K562 (cell line): ENCODE results near the gene CNNM2. TPM values are rescaled to one million over a fixed set of nuclear protein-coding genes. Genes with fewer than 3 reads are reported as not detected.

ENCODE experiments used
- ATAC-seq: fragments of 200-7000 bp; cut with Tn5 transposase; 3 replicates; pipeline ENCODE4 v1.9.1; 2020; ENCODE audit warnings: moderate library complexity
- BruUV-seq: library from RNA; stranded (reverse); fragments of 400-500 nt; replicated peaks from 2 replicates; lab custom pipeline; 2021; lab: Mats Ljungman, UMichigan
- CTCF ChIA-PET: fragments of 300-600 bp; formaldehyde crosslinking; extraction: SDS; loops from one replicate; lab custom pipeline; 2021; ENCODE audit warnings: low intra/inter-chr PET ratio; lab: Yijun Ruan, JAX
- POLR2A ChIA-PET: fragments of 300-600, 350-650 bp; sonication (Branson Sonifier 250); formaldehyde crosslinking; extraction: SDS; loops from one replicate; lab custom pipeline; 2021; ENCODE audit warnings: antibody characterized with exemption, inconsistent platforms; lab: Yijun Ruan, JAX
- DNase-seq, 4 experiments: peaks; one replicate each; pipeline versions ENCODE4 v3.0.0 to v3.0.0-alpha.2; 2011 to 2018; ENCODE audit warnings: low spot score in 3 of 4, mixed read lengths in 3 of 4; ENCODE audit errors: extremely low read depth in 1 of 4
- FAIRE-seq: peaks from 2 replicates; lab custom pipeline; 2011; peaks lifted over from hg19 to GRCh38; lab: Jason Lieb, UNC
- H2AFZ ChIP-seq: 2 replicates; pipeline ENCODE4 v1.6.0; 2011; ENCODE audit warnings: low read depth, low read length, control low read depth, inconsistent platforms
- H3K27ac ChIP-seq: fragments of 200-600 bp; 3 replicates; pipeline ENCODE4 v1.8.0; 2011; ENCODE audit warnings: low read depth, mild to moderate bottlenecking, control low read depth, inconsistent platforms, low read length, moderate library complexity, mixed read lengths; ENCODE audit errors: extremely low read depth
- H3K27me3 ChIP-seq, 2 experiments: fragments of 300-600 bp in 1 of 2; 2 replicates in 1 of 2; 3 replicates in 1 of 2; pipeline versions ENCODE4 v1.6.0 to v1.8.0; 2011; ENCODE audit warnings: inconsistent platforms in 2 of 2, low read length in 2 of 2, mild to moderate bottlenecking in 1 of 2, mixed read lengths in 1 of 2, moderate library complexity in 1 of 2; ENCODE audit not compliant: control insufficient read depth in 2 of 2, insufficient read depth in 2 of 2
- H3K36me3 ChIP-seq: fragments of 300-600 bp; 3 replicates; pipeline ENCODE4 v1.8.0; 2011; ENCODE audit warnings: mild to moderate bottlenecking, low read length, inconsistent platforms; ENCODE audit not compliant: control insufficient read depth, insufficient read depth
- H3K4me1 ChIP-seq, 2 experiments: fragments of 200-600 bp in 1 of 2; replicated peaks in 1 of 2; 2 replicates in 1 of 2; 3 replicates in 1 of 2; pipeline versions ENCODE4 v1.5.1 to v1.8.0; 2011; ENCODE audit warnings: inconsistent platforms in 2 of 2, low read length in 2 of 2, mild to moderate bottlenecking in 1 of 2, mixed read lengths in 1 of 2, moderate library complexity in 1 of 2; ENCODE audit not compliant: control insufficient read depth in 2 of 2, insufficient read depth in 2 of 2
- H3K4me2 ChIP-seq: 2 replicates; pipeline ENCODE4 v1.6.1; 2011; ENCODE audit warnings: low read length, control low read depth, inconsistent platforms, mixed read lengths; ENCODE audit not compliant: insufficient read depth
- H3K4me3 ChIP-seq: fragments of 200-600 bp; sonication (generic), shearing (Covaris generic); 2 replicates; pipeline ENCODE4 v1.5.1; 2016; ENCODE audit warnings: control low read depth, inconsistent platforms
- H3K79me2 ChIP-seq: fragments of 200-600 bp; 3 replicates; pipeline ENCODE4 v1.8.0; 2011; ENCODE audit warnings: low read length, inconsistent platforms; ENCODE audit not compliant: control insufficient read depth, insufficient read depth
- H3K9ac ChIP-seq, 2 experiments: 2 replicates each; pipeline versions ENCODE4 v1.6.0 to v1.6.1; 2011; ENCODE audit warnings: low read depth in 2 of 2, low read length in 2 of 2, control low read depth in 1 of 2, inconsistent platforms in 1 of 2, mild to moderate bottlenecking in 1 of 2, mixed read lengths in 1 of 2; ENCODE audit not compliant: insufficient read depth in 1 of 2
- H3K9me1 ChIP-seq: one replicate; pipeline ENCODE4 v1.6.0; 2011; ENCODE audit warnings: inconsistent platforms, mild to moderate bottlenecking, low read length, moderate library complexity; ENCODE audit not compliant: control insufficient read depth, insufficient read depth
- H3K9me3 ChIP-seq: replicated peaks from 2 replicates; pipeline ENCODE4 v1.5.1; 2011; ENCODE audit warnings: low read depth, low read length, inconsistent platforms; ENCODE audit not compliant: control insufficient read depth, insufficient read depth
- H4K20me1 ChIP-seq: replicated peaks from 2 replicates; pipeline ENCODE4 v1.6.1; 2011; ENCODE audit warnings: low read length, inconsistent platforms, mixed read lengths; ENCODE audit not compliant: control insufficient read depth, insufficient read depth
- HEY1 ChIP-seq: fragments of 250-450 bp; sonication (Bioruptor Pico); IDR thresholded peaks from 2 replicates; pipeline ENCODE4 v1.5.0; 2020; ENCODE audit warnings: mild to moderate bottlenecking, moderate library complexity, borderline replicate concordance
- ZNF217 ChIP-seq: sonication (generic); formaldehyde crosslinking; IDR thresholded peaks from 2 replicates; pipeline ENCODE4 v1.8.0; 2022; ENCODE audit warnings: mild to moderate bottlenecking, missing genetic modification reagents
- WGBS: fragments of 100-300 bp; shearing (Covaris generic); methylation state at CpG from one replicate; pipeline ENCODE4 v1.1.6; 2016; ENCODE audit warnings: low coverage, mixed read lengths; ENCODE audit not compliant: insufficient coverage; ENCODE audit errors: missing lambda C conversion rate; 5-methylcytosine and 5-hydroxymethylcytosine counted together
- in situ Hi-C: fragments of 300-500 bp; cut with MboI; formaldehyde crosslinking; loops from 4 replicates; pipeline ENCODE4 v1.15.0; 2018; ENCODE audit warnings: inconsistent platforms, mixed read lengths
- intact Hi-C: fragments of 100-400 bp; cut with micrococcal nuclease; formaldehyde crosslinking; loops from 2 replicates; pipeline ENCODE4 v1.14.2; 2022
- polyA plus RNA-seq, 8 experiments: library from polyadenylated mRNA; depleted of rRNA in 4 of 8; stranded (reverse) in 5 of 8; unstranded in 3 of 8; fragments of >200 nt; fragmentation: Nextera tagmentation in 2 of 8; fragmentation: Illumina TruSeq in 1 of 8; extraction: Ambion mirVana in 2 of 8; extraction: Trizol in 1 of 8; gene quantifications; 2 replicates each; pipeline versions ENCODE4 v1.2.1 to v1.2.3, GENCODE V29; 2011 to 2014; ENCODE audit warnings: inconsistent platforms in 1 of 8, missing spikeins in 1 of 8
- total RNA-seq, 7 experiments: library from RNA; depleted of rRNA in 6 of 7; stranded (reverse); fragments of >200 nt in 6 of 7; fragmentation: Illumina TruSeq in 2 of 7; extraction: Trizol in 2 of 7; gene quantifications; 2 replicates each; pipeline versions ENCODE4 v1.2.1 to v1.2.3, GENCODE V29; 2011 to 2021; ENCODE audit warnings: low replicate concordance in 1 of 7
- TF ChIP-seq, protein P1 (sequence below): fragments of 450-650 bp; IDR thresholded peaks from 2 replicates; pipeline ENCODE4 v1.6.1; 2017; ENCODE audit warnings: antibody characterized with exemption, mild to moderate bottlenecking
- TF ChIP-seq, protein P2 (sequence below): fragments of 250-450 bp; sonication (Bioruptor Pico); IDR thresholded peaks from 2 replicates; pipeline ENCODE4 v1.4.0; 2020; ENCODE audit warnings: mild to moderate bottlenecking, moderate library complexity

Gene CNNM2
- total and polyA plus RNA-seq, 9 of the 15 experiments (the other 6 are each of a cell fraction or from before 2014, with no cell fraction given), result 0.21 to 5.0 (median 1.3) TPM

DNA sequence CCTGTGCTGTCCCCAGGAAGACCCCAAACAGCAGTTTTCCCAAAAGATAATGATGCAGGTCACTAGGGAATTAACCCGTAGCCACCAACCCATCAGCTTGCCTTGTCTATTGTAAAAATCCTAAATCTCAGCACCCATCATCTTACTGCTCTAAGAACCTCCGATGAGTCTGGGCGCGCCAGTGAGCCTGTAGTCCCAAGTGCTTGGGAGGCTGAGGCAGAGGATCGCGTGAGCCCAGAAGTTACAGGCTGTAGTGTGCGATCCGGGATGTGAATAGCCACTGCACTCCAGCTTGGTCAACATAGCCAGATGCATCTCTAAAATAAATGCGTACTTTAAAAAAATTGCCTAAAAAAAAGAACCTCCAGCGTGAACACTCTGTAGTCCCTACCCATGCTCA lies 47.9 kb upstream of the CNNM2 start:
- TF ChIP-seq ZNF217, result no peak
- TF ChIP-seq, protein P1, sequence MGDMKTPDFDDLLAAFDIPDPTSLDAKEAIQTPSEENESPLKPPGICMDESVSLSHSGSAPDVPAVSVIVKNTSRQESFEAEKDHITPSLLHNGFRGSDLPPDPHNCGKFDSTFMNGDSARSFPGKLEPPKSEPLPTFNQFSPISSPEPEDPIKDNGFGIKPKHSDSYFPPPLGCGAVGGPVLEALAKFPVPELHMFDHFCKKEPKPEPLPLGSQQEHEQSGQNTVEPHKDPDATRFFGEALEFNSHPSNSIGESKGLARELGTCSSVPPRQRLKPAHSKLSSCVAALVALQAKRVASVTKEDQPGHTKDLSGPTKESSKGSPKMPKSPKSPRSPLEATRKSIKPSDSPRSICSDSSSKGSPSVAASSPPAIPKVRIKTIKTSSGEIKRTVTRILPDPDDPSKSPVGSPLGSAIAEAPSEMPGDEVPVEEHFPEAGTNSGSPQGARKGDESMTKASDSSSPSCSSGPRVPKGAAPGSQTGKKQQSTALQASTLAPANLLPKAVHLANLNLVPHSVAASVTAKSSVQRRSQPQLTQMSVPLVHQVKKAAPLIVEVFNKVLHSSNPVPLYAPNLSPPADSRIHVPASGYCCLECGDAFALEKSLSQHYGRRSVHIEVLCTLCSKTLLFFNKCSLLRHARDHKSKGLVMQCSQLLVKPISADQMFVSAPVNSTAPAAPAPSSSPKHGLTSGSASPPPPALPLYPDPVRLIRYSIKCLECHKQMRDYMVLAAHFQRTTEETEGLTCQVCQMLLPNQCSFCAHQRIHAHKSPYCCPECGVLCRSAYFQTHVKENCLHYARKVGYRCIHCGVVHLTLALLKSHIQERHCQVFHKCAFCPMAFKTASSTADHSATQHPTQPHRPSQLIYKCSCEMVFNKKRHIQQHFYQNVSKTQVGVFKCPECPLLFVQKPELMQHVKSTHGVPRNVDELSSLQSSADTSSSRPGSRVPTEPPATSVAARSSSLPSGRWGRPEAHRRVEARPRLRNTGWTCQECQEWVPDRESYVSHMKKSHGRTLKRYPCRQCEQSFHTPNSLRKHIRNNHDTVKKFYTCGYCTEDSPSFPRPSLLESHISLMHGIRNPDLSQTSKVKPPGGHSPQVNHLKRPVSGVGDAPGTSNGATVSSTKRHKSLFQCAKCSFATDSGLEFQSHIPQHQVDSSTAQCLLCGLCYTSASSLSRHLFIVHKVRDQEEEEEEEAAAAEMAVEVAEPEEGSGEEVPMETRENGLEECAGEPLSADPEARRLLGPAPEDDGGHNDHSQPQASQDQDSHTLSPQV, result no peak
- TF ChIP-seq, protein P2, sequence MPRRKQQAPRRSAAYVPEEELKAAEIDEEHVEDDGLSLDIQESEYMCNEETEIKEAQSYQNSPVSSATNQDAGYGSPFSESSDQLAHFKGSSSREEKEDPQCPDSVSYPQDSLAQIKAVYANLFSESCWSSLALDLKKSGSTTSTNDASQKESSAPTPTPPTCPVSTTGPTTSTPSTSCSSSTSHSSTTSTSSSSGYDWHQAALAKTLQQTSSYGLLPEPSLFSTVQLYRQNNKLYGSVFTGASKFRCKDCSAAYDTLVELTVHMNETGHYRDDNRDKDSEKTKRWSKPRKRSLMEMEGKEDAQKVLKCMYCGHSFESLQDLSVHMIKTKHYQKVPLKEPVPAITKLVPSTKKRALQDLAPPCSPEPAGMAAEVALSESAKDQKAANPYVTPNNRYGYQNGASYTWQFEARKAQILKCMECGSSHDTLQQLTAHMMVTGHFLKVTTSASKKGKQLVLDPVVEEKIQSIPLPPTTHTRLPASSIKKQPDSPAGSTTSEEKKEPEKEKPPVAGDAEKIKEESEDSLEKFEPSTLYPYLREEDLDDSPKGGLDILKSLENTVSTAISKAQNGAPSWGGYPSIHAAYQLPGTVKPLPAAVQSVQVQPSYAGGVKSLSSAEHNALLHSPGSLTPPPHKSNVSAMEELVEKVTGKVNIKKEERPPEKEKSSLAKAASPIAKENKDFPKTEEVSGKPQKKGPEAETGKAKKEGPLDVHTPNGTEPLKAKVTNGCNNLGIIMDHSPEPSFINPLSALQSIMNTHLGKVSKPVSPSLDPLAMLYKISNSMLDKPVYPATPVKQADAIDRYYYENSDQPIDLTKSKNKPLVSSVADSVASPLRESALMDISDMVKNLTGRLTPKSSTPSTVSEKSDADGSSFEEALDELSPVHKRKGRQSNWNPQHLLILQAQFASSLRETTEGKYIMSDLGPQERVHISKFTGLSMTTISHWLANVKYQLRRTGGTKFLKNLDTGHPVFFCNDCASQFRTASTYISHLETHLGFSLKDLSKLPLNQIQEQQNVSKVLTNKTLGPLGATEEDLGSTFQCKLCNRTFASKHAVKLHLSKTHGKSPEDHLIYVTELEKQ, result no peak
- no peak for TF ChIP-seq HEY1 (CRISPR knock-in tag)
- intact Hi-C loops, result no loop called here
- H2AFZ ChIP-seq, result no peak overlapping the region
- WGBS, result 98% methylated on average over 9 of the region's 10 CpGs
- DNase-seq, result no peak
- no peaks in the 10 kb centered on the region for H3K79me2 ChIP-seq
- H3K9me1 ChIP-seq, result no peaks in the 10 kb centered on the region
- H3K4me3 ChIP-seq, result no peak overlapping the region
- ChIA-PET CTCF (no interaction called here), POLR2A (no interaction called here)
- H4K20me1 ChIP-seq, result no peaks in the 10 kb centered on the region
- no peaks in the 10 kb centered on the region; a peak in 3 of 5 replicates for H3K4me1 ChIP-seq
- H3K9me3 ChIP-seq, result no peaks in the 10 kb centered on the region
- no peak overlapping the region for H3K9ac ChIP-seq
- no peaks in the 10 kb centered on the region for H3K27me3 ChIP-seq
- in situ Hi-C loops, result no loop called here
- no peak for FAIRE-seq
- no TSS peak for BruUV-seq
- ATAC-seq, result no peak
- H3K4me2 ChIP-seq, result no peak overlapping the region
- peaks cover 2% of the 10 kb centered on the region; the same call in 1 of the 3 replicates for H3K36me3 ChIP-seq
- no peak overlapping the region for H3K27ac ChIP-seq
